Fibroblast of lung (primary cell): ENCODE results near the gene PRKCH.

Experiments used
- CTCF ChIP-seq, 2 donors: IDR thresholded peaks in 1 of 2; conservative IDR thresholded peaks in 1 of 2; 1 replicate in 1 of 2; 2 replicates in 1 of 2; pipeline ENCODE4 v1.5.1; 2011 to 2012; ENCODE audit warnings: low read length in 2 of 2, control low read depth in 1 of 2, inconsistent platforms in 1 of 2, low read depth in 1 of 2, mild to moderate bottlenecking in 1 of 2
- EZH2 ChIP-seq: IDR thresholded peaks from 2 replicates; pipeline ENCODE4 v1.5.1; 2012; ENCODE audit warnings: low read length, control low read depth, mild to moderate bottlenecking; ENCODE audit errors: missing control alignments

- TF ChIP-seq CTCF (conservative IDR thresholded peaks at IDR 0.05 in 1 of 2, IDR thresholded peaks at IDR 0.05 in 1 of 2; ENCODE audit: low read depth in 1 of 2, low read length in 2 of 2) = no peak
- no peak for TF ChIP-seq EZH2
Measured at GRCh38 chr14:61468063-61468825, 146.9 kb downstream of the PRKCH start.
